ENCODE measurements around the gene MARK2.

DNA sequence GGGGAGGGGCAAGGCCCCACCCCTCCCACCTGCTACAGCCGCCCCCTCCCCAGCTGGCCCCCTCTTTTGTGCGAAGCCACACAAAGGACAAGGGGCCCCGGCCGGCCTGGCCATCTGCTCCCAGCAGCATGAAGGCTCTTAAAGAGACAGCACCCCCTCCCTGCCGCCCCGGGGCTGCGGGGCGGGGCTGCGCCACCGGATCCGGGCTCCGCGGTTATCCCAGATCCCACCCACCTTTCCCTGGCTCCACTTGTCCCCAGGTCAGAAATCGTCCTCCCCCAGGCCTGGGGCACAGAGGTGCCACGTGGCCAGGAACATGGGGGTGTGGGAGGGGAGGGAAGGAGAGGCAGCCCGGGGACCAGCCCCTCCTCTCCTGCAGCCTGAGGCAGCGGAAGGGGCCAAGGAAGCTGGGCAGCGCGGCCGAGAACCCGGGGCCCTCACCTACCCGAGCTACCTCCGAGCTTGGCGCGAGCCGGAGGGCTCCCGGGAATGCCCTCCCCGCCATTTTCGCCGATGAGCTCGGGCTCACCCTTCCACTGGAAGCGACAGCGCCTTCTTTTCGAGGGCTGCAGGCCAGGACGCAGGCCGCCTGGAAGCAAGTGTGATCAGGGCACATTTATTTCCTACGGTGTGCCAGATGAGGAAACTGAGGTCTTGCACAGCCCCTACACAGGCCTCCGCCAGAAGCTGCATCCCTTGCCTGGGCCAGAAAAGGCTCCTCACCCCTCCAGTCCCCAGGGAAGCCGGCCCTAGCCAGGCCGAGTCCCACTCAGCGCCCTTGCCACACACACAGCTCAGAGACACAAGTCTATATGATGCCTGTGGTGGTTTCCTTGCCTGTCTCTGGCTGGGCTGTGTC, 80.6 kb downstream of the MARK2 start:
- TF ChIP-seq, protein P1, sequence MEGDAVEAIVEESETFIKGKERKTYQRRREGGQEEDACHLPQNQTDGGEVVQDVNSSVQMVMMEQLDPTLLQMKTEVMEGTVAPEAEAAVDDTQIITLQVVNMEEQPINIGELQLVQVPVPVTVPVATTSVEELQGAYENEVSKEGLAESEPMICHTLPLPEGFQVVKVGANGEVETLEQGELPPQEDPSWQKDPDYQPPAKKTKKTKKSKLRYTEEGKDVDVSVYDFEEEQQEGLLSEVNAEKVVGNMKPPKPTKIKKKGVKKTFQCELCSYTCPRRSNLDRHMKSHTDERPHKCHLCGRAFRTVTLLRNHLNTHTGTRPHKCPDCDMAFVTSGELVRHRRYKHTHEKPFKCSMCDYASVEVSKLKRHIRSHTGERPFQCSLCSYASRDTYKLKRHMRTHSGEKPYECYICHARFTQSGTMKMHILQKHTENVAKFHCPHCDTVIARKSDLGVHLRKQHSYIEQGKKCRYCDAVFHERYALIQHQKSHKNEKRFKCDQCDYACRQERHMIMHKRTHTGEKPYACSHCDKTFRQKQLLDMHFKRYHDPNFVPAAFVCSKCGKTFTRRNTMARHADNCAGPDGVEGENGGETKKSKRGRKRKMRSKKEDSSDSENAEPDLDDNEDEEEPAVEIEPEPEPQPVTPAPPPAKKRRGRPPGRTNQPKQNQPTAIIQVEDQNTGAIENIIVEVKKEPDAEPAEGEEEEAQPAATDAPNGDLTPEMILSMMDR (IDR thresholded peaks at IDR 0.05; ENCODE audit: low read depth, low read length, poor library complexity, severe bottlenecking), result no peak
- no peak for TF ChIP-seq EZH2phosphoT487 (IDR thresholded peaks at IDR 0.05; ENCODE audit: borderline replicate concordance, low read length)

All from DOHH2 (cell line).